ENCODE measurements around the gene FBXW7. TPM values are rescaled to one million over a fixed set of nuclear protein-coding genes. Genes with fewer than 3 reads are reported as not detected.

FBXW7 gene
- polyA plus RNA-seq, 1 donor, result 35.8 TPM

DNA sequence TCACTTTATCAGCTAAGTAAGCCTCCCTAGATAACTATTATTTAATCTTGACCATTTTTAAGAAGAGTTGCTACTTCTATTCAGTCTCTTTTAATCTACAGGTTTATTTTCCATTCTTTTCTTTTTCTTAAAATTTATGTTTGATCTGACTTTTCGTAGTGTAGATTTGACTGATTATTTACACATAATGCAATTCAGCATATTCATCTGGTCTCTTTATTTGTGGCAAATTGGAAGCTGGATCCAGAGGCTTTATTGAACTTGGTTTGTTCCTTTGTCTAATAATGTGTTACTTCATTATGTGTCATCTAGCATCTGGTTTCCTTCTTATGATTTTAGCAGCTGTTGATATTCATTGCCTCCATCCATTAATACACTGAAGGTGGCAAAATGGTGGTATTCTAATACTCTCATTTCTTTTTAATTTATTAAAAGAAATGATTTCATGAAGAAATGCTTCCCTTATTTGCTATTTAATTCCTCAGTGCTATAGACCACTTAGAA lies 113.0 kb downstream of the FBXW7 start:
- no peak for DNase-seq

DNA sequence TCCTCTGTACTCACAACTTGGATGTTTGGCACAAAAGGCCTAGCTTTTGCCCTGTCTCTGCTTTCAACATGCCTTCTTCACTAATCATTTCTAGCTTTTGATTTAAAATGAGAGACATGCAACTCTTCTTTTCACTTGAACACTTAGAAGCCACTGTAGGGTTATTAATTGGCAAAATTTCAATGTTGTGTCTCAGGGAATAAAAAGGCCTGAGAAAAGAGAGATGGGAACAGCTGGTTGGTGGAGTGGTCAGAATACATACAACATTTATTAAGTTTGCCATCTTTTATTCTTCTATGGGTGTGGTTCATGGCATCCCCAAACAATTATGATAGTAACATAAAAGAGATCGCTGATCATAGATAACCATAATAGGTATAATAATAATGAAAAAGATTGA lies 114.3 kb downstream of the FBXW7 start:
- no peak for DNase-seq

GRCh38 chr4:152419809-152420208 lies 116.1 kb downstream of the FBXW7 start:
- DNase-seq, result no peak

DNA sequence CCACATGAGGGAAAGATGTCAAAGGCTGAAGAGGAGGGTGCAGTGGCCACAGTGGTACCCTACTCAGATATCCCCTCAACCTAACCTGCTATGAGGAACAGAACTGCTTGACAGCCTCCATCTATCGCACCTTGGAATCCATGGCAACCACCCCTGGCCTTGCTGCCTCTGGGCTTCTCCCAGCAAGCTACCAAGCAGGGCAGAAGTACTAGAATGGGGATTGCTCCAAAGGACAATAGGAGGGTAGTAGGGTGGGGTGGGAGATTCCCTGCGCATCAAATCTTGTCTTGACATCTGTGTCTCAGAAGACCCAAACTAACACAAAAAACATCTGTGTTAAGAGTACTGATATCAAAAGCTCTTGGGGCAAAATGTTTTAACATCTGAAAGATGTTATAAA lies 118.2 kb downstream of the FBXW7 start:
- no peak for DNase-seq

- DNase-seq, result no peak
Observed at GRCh38 chr4:152415980-152416379, 119.9 kb downstream of the FBXW7 start.

- no peak for DNase-seq
Observed at GRCh38 chr4:152408514-152409327, 127.2 kb downstream of the FBXW7 start.

- no peak for DNase-seq
Observed at GRCh38 chr4:152401424-152401823, 134.5 kb downstream of the FBXW7 start.

DNA sequence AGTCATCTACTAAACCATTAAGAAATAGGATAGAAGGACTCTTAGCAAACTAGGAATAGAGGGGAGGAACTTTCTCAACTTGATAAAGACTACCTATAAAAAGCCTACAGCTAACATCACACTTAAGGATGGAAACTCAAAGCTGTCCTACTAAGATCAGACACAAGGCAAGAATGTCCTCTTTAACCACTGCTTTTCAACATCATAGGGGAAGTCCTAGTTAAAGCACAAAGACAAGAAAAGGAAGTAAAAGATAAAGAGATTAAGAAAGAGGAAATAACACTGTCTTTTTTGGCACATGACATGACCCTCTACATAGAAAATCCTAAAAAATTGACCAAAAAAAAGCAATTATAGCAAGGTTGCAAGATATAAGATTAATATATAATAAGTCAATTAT lies 136.6 kb downstream of the FBXW7 start:
- no peak for DNase-seq

- no peak for DNase-seq
Observed at GRCh38 chr4:152398060-152398459, 137.8 kb downstream of the FBXW7 start.

DNA sequence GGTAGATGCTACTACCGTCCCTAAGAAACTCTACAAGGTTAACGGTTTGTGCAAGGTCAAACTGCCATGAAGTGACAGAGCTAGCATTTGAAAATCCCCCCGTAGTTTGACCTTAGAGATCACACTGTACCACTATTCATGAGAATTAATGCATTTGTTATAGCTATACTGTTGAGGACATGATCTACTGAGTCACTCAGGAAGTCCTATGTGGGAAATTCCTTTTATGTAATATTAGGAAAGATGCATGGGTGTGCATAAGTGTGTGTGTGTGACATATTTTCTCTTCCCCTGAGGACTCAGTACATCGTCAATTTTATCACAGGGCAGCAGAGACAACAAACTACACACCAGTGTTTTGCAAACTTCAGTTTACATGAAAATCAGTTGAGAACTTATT lies 141.1 kb downstream of the FBXW7 start:
- no peak for DNase-seq

- no peak for DNase-seq
Observed at GRCh38 chr4:152392079-152392478, 143.8 kb downstream of the FBXW7 start.

- DNase-seq, result no peak
Observed at GRCh38 chr4:152390216-152390615, 145.7 kb downstream of the FBXW7 start.

DNA sequence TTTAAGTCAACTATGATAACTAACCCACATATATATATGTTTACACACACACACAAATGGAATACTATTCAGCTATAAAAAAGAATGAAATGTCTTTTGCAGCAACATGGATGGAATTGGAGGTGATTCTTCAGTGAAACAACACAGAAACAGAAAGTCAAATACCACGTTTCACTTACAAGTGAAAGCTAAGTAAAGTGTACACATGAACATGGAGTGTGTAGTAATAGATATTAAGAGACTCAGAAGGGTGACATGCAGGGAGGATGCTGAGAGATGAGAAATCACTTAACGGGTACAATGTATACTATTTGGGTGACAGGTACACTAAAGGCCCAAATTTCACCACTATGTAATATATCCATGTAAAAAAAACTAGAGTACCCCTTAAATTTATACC lies 146.5 kb downstream of the FBXW7 start:
- no peak for DNase-seq

GRCh38 chr4:152385551-152385950 lies 150.3 kb downstream of the FBXW7 start:
- no peak for DNase-seq

DNA sequence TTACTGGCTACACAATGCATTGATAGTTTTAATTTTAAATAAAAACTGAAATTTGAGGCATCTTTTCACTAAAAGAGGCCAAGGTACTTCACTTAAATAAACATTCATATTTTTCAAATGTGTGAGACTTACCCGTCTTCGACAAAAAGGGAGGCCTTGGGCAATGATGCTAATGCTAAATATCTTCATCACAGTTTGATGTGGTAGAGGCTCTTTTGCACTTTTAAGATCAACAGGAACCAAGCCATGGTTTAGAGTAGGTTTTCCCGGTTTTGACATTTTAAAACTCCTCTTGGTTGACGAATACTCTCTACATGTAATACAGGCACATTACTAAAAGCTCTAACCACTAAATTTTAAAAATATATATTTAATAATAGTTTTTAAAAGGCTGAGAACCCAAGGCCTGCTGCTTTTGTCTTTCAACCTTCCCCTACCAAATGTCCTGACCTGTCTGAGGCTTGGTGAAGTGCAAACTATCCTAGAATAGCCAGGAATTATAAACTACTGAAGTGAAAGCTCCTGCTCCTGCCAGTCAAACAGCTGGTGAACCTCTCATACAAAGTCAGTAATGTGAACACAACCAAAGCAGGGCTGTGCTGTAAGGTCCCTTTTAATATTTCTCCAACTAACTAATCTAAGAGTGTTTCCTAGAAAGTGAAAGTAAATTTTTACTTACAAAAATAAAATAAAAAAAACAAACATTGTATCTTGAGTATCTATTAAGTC lies 153.7 kb downstream of the FBXW7 start:
- peak; percentile 4 for DNase-seq

- DNase-seq, result no peak
Observed at GRCh38 chr4:152380919-152381318, 155.0 kb downstream of the FBXW7 start.

GRCh38 chr4:152380185-152380584 lies 155.7 kb downstream of the FBXW7 start:
- DNase-seq, result no peak

GRCh38 chr4:152374606-152375285 lies 161.1 kb downstream of the FBXW7 start:
- no peak for DNase-seq

DNA sequence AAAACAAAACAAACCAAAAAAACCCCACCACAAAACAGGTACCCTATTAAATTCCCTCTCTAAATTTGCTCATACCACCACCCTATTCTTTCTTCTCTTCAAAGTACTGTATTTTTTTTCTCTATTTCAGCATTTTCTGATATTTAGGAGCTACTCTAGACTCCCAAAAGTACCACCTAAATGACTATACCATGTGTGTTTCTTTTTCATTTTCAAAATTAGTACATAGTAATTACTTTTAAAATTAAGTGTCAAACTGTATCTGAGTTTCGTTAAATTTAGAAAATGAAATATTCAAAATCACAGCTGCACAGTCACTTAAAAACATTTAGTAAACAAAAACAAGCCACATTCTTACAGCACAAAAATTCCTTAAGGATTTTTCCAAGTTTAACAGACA lies 161.7 kb downstream of the FBXW7 start:
- no peak for DNase-seq

DNA sequence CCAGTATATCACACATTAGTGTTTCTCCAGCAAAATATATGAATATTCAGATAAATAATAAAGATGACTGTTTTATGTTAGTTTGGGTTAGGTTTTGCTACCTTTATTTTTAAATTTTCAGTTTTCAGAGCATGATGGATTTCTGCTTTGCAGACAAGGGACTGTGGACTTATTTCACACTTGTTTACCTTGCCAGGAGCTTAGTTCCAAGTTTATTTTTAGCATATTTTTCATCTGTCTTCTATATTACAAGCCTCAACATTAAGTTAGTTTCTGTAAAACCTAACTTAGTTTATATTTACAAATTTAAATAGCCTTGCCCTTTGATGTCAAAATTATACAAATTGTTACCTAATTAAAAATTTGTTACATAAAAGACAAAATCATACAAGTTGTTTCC lies 163.4 kb downstream of the FBXW7 start:
- DNase-seq, result no peak

GRCh38 chr4:152369902-152370295 lies 166.0 kb downstream of the FBXW7 start:
- DNase-seq, result no peak

- no peak for DNase-seq
Observed at GRCh38 chr4:152369203-152369901, 166.5 kb downstream of the FBXW7 start.

DNA sequence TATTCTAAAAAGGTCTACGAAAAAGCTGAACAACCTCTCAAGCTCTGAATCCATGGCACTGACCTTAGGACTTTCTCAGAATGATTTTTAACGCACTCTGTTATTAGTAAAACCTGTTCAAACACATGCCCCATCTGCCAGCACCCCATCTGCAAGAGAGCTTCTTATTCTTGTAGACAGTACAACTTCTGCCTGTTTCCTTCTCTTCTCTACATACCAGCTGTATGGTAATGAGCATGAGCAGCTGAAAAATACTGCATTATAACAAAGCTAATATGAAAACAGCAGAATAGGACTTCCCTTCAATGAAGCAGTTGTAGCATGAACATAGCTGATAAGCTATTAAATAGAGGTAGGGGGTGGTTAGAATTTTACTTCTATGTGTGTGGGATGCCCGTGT lies 167.9 kb downstream of the FBXW7 start:
- no peak for DNase-seq

All from hindlimb muscle (tissue), 1 donor.